LNCaP clone FGC (cell line): ENCODE results near the gene MARS1.

ENCODE experiments used
- DNase-seq: peaks from one replicate; pipeline ENCODE4 v3.0.0-alpha.2; 2011; ENCODE audit warnings: low read depth
- H3K4me3 ChIP-seq: 2 replicates; pipeline ENCODE4 v1.5.1; 2011; ENCODE audit warnings: mild to moderate bottlenecking, low read depth, low read length, control low read depth
- TF ChIP-seq, protein P1 (sequence below): IDR thresholded peaks from 2 replicates; pipeline ENCODE4 v1.5.1; 2012; ENCODE audit warnings: mild to moderate bottlenecking; ENCODE audit not compliant: control insufficient read depth, insufficient read depth; ENCODE audit errors: extremely low read depth

MARS1 gene

DNA sequence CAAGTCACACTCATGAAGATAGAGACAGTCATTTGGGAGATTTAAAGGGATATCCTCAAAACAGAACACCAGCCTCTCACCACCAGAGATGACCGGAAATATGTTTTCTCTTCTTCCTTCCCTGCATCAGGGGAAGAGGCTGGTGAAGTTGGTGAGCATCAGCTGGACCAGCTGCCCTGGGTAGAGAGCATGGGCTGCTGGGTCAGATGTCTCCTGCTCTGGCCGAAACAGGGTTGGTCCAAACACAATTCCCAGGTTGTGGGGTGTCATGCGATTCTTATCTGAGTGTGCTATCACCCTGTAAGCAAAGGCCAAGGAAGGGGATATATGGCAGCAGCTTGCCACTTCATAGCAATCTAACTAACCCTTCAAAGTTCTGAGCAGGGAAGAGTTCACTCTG, 15.5 kb upstream of the MARS1 start:
- TF ChIP-seq, protein P1, sequence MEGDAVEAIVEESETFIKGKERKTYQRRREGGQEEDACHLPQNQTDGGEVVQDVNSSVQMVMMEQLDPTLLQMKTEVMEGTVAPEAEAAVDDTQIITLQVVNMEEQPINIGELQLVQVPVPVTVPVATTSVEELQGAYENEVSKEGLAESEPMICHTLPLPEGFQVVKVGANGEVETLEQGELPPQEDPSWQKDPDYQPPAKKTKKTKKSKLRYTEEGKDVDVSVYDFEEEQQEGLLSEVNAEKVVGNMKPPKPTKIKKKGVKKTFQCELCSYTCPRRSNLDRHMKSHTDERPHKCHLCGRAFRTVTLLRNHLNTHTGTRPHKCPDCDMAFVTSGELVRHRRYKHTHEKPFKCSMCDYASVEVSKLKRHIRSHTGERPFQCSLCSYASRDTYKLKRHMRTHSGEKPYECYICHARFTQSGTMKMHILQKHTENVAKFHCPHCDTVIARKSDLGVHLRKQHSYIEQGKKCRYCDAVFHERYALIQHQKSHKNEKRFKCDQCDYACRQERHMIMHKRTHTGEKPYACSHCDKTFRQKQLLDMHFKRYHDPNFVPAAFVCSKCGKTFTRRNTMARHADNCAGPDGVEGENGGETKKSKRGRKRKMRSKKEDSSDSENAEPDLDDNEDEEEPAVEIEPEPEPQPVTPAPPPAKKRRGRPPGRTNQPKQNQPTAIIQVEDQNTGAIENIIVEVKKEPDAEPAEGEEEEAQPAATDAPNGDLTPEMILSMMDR: no peak
- no peak for DNase-seq
- no peak overlapping the region for H3K4me3 ChIP-seq

DNA sequence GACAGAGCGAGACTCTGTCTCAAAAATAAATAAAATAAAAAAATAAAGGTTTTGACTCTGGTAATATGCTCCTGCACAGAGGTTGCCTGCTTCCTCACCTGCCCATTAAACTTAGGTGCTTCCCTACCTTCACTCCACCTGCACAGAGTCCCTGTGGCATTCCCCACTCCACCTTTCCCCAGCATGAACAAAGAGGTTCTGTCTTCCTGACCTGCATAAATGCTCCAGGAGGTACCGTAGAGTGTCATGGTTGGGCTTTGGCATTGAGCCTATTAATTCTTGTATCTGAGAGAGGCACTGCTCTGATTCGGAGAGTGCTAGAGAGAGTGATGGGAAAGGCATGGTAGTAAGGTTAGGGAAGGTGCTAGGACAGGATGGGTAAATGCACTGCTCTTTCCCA, 14.5 kb upstream of the MARS1 start:
- DNase-seq: no peak
- no peak overlapping the region for H3K4me3 ChIP-seq
- TF ChIP-seq, protein P1: no peak

DNA sequence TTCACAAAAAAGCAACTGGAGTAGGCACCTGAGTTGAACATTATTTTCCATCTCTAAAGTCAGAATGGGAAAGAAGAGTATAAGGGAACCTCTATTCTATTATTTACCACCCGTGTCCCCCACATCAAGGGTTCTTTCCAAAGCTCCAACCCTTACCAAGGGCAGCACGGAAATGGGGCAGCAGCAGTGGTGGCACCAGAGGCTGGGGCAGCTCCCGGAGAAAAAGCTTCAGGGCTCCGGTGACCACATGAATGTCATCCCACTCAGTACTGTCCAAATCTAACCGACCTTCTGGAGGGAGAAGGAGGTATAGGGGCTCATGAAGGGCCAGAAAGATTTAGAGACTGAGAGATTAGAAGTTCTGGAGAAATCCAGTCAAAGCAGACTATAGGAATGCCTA, 14.0 kb upstream of the MARS1 start:
- no peak for DNase-seq
- TF ChIP-seq, protein P1: no peak
- no peak overlapping the region for H3K4me3 ChIP-seq

DNA sequence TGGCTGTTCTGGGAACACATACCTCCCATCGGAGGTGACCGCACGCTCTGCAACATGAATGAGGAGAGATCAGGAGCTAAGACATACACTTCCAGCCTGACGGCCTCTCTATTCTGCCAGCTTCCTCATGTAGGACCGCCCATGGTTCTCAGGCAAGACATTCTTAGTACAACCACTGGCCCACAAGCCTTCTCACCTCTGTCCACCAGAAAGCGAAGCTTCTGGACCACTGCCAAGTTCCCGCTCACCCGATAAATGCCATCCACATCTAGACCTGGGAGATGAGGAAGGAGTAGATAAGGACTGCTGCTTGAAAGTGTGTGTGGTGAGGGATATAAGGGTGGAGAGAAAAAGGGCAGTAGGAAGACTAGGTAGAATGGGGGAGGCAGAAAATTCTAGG, 13.4 kb upstream of the MARS1 start:
- H3K4me3 ChIP-seq: no peak overlapping the region
- TF ChIP-seq, protein P1: no peak

DNA sequence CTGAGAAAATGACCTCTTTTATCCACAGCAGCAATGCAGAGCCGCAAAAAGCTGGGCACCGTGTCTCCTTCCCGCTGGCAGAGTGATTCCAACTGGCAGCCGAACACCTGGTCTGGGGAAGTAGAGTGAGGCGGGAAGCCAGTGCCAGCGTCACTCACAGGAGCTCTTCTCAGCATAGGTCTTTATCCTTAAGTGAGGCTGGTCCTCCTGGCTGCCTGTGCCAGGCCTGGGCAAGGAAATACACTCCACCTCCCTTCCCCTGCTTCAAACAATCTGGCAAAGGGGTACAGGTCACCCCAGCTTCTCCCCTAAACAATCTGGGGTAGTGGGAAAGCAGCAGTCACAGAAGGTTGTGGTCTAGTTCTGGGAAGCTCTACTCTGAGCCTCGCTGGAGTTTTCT, 13.0 kb upstream of the MARS1 start:
- H3K4me3 ChIP-seq: no peak overlapping the region
- no peak for DNase-seq
- TF ChIP-seq, protein P1: no peak

More for the DNA sequence above, 13.4 kb upstream of the MARS1 start:
- DNase-seq: no peak

DNA sequence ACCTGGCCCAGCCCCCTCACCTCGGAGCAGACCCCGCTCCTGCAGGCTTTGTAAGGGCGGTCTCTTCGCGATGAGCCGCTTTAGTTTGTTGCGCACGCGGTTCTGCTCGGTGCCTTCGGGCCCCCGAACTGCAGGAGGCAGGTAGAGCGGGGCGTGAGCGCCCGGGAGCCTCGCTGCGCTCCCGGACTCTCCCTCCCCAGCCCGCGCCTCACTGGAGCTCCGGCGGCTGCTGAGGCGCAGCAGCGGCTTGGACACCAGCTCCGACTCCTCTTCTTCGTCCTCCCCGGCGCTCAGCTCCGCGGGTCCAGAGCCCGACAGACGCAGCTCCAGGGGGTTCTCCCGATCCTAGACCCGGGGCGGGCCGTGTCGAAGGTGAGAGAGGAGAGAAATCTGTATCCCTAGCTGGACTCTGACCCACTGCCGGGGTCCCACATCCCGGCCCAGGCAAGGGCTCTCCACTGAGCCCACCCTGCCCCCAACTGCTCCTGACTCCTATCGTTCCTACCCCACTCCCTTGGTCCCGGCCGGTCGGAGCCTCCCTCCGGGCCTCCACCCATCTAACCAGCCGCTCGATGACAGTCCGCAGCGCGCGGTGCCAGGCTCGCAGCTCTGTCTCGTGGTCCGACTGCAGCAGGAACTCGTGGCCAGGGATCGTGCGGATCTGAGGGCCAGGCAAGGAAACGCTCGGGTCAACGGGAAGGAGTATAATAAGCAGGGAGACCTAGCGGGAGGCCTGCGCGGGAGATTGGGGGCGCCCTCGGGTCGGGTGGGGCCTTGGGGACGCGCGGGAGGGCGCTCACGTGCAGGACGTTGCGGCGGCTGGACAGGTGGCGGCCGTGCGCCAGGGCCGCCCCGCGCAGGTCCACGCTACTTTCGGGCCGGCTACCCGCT, 12.4 kb upstream of the MARS1 start:
- DNase-seq: no peak
- TF ChIP-seq, protein P1: no peak
- H3K4me3 ChIP-seq: no peak overlapping the region
